Endothelial cell (in vitro differentiated cells): ENCODE measurements around the gene PIGQ. TPM values are rescaled to one million over a fixed set of nuclear protein-coding genes. Genes with fewer than 3 reads are reported as not detected.

Source experiments
- DNase-seq: peaks from one replicate; pipeline ENCODE4 v3.0.0; 2021; ENCODE audit warnings: low spot score
- H3K27ac Mint-ChIP-seq: one replicate; pipeline ENCODE4 v1.8.0; 2021; ENCODE audit warnings: mixed read lengths, inconsistent platforms; ENCODE audit not compliant: unreplicated experiment
- H3K27me3 Mint-ChIP-seq: one replicate; pipeline ENCODE4 v1.8.0; 2021; ENCODE audit warnings: mild to moderate bottlenecking, moderate library complexity, mixed read lengths, inconsistent platforms; ENCODE audit not compliant: unreplicated experiment
- H3K36me3 Mint-ChIP-seq: one replicate; pipeline ENCODE4 v1.8.0; 2021; ENCODE audit warnings: mild to moderate bottlenecking, low read depth, mixed read lengths, inconsistent platforms; ENCODE audit not compliant: unreplicated experiment
- H3K4me1 Mint-ChIP-seq: one replicate; pipeline ENCODE4 v1.8.0; 2021; ENCODE audit warnings: mild to moderate bottlenecking, mixed read lengths, inconsistent platforms; ENCODE audit not compliant: unreplicated experiment
- H3K4me3 Mint-ChIP-seq: one replicate; pipeline ENCODE4 v1.8.0; 2021; ENCODE audit warnings: mild to moderate bottlenecking, mixed read lengths, inconsistent platforms; ENCODE audit not compliant: unreplicated experiment
- H3K9me3 Mint-ChIP-seq: one replicate; pipeline ENCODE4 v1.8.0; 2021; ENCODE audit warnings: mixed read lengths, inconsistent platforms; ENCODE audit not compliant: unreplicated experiment
- total RNA-seq: library from RNA; stranded (reverse); fragmentation: NEBNext Ultra II Directional; extraction: Animal tissue kit (Norgen Biotek cat#: 25700); gene quantifications from one replicate; pipeline ENCODE4 v1.2.1, GENCODE V29; 2021; ENCODE audit not compliant: unreplicated experiment
- TF ChIP-seq, protein P1 (sequence below): fragments of 200-600 bp; sonication (generic); IDR thresholded peaks from one replicate; pipeline ENCODE4 v1.5.0; 2021; ENCODE audit warnings: antibody characterized with exemption; ENCODE audit not compliant: unreplicated experiment

PIGQ gene
- total RNA-seq, 1 donor from 2014 or later: 38.4 TPM

DNA sequence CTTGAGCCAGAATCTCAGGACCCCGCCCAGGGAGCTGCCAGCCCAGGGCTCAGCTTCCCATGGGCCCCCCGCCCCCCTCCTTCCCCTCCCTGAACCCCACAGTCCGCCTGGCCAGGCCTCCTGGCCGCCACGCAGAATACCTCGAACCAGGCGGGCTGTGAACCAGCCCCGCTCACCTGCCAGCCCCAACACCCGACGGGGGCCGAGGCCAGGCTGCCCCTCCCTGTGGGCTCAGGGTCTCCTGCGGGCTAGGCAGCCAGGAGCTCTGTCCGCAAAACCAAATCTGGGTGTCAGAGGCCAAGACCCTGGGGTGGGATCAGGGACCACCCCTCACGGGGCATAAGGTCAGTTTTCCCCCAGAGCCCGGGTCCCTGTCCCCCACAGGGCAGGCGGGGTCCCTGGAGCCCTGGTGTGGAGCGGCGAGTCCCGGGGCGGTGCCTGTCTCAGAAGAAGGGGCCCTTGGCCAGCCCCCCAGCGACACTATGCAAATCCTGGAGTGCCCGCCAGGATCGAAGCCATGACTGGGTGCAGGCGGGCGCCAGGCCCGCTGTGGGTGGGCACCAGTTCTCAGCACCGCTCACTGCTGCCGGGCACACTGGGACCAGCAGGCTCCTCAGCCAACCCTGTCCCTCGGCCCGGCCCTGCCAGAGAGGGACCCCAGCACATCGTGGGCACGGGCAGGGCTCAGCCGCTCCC lies 16.0 kb upstream of the PIGQ start:
- peaks cover 4% of the 10 kb centered on the region for H3K27me3 Mint-ChIP-seq
- H3K27ac Mint-ChIP-seq: no peak overlapping the region
- no peaks in the 10 kb centered on the region for H3K9me3 Mint-ChIP-seq

DNA sequence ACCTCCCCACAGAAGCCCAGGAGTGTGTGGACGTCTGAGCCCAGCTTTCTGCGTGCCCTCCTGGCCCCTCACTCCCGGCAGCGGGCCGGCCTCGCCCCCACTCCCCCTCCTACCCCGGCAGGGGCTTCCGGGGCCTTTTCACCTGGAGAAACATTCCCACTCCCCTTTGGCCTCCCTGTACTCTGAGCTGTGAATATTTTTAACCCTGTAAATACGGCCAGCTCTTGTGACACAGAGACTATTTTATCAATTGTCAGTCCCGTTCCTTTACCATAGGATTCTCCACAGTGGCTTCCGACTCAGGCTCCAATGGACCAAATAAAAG lies 15.5 kb upstream of the PIGQ start:
- H3K4me1 Mint-ChIP-seq: peaks cover 2% of the 10 kb centered on the region
- H3K27ac Mint-ChIP-seq: no peak overlapping the region
- H3K4me3 Mint-ChIP-seq: no peak overlapping the region
- no peak for DNase-seq
- peaks cover 4% of the 10 kb centered on the region for H3K27me3 Mint-ChIP-seq
- TF ChIP-seq, protein P1, sequence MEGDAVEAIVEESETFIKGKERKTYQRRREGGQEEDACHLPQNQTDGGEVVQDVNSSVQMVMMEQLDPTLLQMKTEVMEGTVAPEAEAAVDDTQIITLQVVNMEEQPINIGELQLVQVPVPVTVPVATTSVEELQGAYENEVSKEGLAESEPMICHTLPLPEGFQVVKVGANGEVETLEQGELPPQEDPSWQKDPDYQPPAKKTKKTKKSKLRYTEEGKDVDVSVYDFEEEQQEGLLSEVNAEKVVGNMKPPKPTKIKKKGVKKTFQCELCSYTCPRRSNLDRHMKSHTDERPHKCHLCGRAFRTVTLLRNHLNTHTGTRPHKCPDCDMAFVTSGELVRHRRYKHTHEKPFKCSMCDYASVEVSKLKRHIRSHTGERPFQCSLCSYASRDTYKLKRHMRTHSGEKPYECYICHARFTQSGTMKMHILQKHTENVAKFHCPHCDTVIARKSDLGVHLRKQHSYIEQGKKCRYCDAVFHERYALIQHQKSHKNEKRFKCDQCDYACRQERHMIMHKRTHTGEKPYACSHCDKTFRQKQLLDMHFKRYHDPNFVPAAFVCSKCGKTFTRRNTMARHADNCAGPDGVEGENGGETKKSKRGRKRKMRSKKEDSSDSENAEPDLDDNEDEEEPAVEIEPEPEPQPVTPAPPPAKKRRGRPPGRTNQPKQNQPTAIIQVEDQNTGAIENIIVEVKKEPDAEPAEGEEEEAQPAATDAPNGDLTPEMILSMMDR: no peak
- no peaks in the 10 kb centered on the region for H3K9me3 Mint-ChIP-seq
- H3K36me3 Mint-ChIP-seq: no peaks in the 10 kb centered on the region

More for the DNA sequence above, 16.0 kb upstream of the PIGQ start:
- Mint-ChIP-seq H3K36me3 (no peaks in the 10 kb centered on the region), H3K4me3 (no peak overlapping the region), H3K4me1 (peaks cover 2% of the 10 kb centered on the region)
- TF ChIP-seq, protein P1: no peak
- DNase-seq: no peak

DNA sequence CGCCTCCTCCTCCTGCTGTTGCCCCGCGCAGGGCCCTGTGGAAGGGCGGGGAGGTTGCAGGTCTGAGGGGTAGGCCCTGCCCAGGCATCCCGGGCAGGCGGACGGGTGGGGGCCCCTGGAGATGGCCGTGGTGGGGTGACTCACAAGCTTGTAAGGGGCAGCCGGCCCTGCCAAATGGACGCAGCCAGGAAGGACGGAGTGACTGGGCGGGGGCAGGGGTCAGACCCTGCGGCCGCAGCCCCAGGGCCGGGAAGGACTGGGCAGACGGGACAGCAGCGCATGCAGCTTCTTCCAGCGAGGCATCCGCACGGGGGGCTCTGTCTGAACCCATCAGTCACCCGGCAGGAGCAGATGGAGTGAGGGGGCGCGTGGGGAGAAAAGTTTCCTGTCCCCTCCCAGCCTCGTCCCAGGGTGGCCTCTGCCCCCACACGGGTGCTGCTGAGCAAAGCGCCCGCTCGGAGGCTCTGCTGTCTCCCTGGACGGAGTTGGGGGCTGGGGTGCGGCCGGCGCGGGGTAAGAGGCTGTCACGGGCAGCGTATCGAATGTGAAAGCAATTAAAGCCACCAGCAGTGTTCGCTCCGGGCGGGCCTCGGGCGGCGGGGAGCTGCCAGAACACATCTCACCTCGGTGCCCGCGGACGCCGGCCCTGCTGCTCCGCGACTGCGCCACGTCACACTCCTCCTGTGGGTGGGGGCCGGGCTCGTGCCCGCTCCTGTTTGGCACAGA lies 15.0 kb upstream of the PIGQ start:
- DNase-seq: no peak
- Mint-ChIP-seq H3K9me3 (no peaks in the 10 kb centered on the region), H3K36me3 (no peaks in the 10 kb centered on the region), H3K27ac (no peak overlapping the region), H3K4me3 (no peak overlapping the region), H3K27me3 (peaks cover 4% of the 10 kb centered on the region), H3K4me1 (peaks cover 2% of the 10 kb centered on the region)
- TF ChIP-seq, protein P1: no peak

DNA sequence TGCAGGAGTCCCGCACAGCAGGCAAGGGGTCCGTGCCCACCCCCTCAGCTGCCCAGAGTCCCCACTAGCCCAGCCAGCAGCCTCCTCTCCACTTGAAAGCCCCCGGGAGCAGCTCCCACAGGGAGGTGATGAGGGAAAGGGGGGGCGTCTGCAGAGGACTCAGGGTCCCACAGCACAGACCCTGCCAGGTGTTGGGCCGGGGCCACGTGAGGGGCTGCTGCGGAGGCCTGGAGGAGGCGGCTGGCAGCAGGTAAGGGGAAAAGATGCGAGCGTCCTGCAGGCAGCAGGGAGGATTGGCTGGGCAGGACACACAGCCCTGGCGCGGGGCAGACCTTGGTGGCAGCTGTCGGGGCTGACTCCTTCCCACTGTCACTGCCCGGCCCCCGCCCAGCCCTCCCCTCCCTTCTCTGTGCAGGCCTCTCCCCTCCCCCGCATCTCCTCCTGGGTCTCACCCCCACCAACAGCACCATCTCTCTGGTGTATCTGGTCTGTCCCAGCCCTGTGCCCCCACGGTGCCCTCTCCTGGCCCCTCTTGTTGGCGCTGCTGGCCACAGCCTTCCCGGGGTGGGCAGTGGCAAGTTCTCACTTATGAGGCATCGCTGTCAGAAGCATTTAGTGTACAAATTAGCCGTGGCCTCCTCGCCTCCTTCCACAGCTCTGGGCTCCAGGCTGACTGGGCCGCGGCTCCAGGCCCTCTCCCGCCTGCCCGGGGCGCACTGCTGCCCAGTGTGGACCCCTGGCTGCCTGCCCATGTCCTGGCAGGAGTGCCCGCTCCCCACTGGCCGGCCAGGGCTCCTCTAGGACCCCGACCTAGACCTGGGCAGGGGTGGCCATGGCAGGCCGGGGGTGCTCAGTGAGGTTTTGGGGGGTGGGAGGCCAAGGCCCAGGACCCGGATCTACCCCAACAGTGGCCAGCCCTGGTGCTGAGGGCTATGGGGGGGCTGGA lies 14.0 kb upstream of the PIGQ start:
- no peaks in the 10 kb centered on the region for H3K36me3 Mint-ChIP-seq
- H3K4me3 Mint-ChIP-seq: no peak overlapping the region
- TF ChIP-seq, protein P1: no peak
- H3K27me3 Mint-ChIP-seq: peaks cover 4% of the 10 kb centered on the region
- no peaks in the 10 kb centered on the region for H3K9me3 Mint-ChIP-seq
- no peak for DNase-seq
- peaks cover 2% of the 10 kb centered on the region for H3K4me1 Mint-ChIP-seq
- no peak overlapping the region for H3K27ac Mint-ChIP-seq
